Measurements from ENCODE around the gene SPOCK2.

SPOCK2 gene

DNA sequence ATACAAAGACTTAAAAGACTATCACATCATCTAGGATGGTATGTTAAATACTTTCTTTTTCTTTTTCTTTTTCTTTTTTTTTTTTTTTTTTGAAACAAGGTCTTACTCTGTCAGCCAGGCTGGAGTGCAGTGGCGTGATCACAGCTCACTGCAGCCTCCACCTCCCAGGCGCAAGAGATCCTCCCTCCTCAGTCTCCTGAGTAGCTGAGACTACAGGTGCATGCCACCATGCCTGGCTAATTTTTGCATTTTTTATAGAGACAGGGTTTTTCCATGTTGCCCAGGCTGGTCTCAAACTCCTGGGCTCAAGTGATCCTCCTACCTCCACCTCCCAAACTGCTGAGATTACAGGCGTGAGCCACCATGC lies 19.6 kb upstream of the SPOCK2 start:
- DNase-seq = peak in 1 of 6 experiments; percentile 38

DNA sequence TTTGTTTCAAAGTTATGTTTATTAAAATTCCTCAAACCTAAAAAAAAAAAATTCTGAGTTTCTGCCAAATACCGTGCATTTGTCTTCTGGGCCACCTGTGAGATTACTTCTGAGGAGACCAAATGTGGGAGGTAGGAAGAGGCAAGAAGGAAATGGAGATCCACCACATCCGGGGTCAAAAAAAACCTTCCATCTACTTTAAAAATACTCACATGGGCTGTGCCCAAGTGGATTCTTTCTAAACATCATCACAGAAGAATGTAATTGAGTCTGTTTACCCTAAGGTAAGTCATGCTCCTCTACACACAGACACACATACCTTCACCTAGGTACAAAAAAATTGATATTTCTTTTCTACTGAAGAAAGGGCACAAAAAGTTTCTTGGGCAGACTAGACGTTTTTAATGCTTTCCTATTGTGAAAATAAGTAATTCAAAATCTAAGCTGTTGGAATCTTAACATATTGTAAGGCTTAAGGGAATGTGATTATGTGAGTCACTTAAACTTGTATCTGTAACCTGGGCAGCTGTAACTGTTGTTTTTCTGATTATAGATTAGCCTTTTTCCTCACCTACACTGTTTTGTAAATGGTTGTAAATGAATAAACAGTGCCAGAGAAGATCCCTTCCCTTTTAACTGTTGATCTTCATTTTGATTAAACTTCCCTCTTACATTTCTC lies 19.1 kb upstream of the SPOCK2 start:
- DNase-seq = peak in 5 of 6 experiments; percentile 27 to 78 (median 70)

GRCh38 chr10:72106896-72107295 lies 18.5 kb upstream of the SPOCK2 start:
- no peak for DNase-seq

GRCh38 chr10:72106154-72106849 lies 18.0 kb upstream of the SPOCK2 start:
- DNase-seq = no peak

DNA sequence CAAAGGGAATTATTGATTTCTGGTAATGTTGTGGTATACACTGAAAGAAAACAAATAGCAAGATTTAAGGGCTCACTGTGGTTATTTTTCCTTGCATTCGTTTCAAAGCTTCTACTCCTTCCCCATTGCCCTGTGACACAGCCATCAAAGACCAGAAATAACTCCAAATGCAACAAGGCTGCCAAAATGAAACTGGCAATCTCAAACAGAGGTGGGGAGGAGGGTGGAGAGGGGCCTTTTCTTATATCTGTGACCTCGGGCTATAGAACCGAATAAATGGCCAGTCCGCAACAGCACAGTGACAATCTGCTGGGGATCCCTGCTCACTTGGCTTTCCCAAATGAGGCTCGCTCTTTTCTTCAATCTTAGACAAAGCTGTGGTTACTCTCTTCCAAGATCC lies 17.4 kb upstream of the SPOCK2 start:
- DNase-seq = no peak

DNA sequence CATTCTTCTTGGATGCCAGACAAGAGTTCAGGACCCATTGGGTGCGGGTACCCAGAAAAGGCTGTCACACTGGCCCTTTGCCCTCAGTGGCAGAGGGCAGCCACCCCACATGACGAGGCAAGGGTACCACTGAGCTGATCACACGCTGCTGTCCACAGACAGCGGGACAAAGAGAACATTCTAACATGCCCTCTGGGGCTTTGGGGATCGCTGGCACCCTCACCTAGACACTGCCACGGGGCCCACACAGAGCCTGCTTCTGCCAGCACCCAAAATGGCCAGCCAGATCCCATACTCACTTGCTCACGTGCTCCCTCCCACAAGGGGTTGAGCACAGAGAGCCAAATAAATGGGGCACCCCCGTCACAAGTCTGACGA lies 16.7 kb upstream of the SPOCK2 start:
- no peak for DNase-seq

GRCh38 chr10:72104472-72105097 lies 16.2 kb upstream of the SPOCK2 start:
- no peak for DNase-seq

DNA sequence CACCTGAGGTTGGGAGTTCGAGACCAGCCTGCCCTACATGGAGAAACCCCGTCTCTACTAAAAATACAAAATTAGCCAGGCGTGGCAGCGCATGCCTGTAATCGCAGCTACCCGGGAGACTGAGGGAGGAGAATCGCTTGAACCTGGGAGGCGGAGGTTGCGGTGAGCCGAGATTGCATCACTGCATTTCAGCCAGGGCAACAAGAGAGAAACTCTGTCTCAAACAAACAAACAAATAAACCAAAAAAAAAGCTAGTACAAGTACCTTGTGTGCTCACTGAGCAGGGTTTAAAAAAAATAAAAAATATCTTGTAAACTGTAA lies 11.2 kb upstream of the SPOCK2 start:
- DNase-seq = no peak

- no peak for DNase-seq
These were observed 10.7 kb upstream of the SPOCK2 start for GRCh38 chr10:72098836-72099599.

- DNase-seq = no peak
These were observed 10.0 kb upstream of the SPOCK2 start for GRCh38 chr10:72098301-72098835.

DNA sequence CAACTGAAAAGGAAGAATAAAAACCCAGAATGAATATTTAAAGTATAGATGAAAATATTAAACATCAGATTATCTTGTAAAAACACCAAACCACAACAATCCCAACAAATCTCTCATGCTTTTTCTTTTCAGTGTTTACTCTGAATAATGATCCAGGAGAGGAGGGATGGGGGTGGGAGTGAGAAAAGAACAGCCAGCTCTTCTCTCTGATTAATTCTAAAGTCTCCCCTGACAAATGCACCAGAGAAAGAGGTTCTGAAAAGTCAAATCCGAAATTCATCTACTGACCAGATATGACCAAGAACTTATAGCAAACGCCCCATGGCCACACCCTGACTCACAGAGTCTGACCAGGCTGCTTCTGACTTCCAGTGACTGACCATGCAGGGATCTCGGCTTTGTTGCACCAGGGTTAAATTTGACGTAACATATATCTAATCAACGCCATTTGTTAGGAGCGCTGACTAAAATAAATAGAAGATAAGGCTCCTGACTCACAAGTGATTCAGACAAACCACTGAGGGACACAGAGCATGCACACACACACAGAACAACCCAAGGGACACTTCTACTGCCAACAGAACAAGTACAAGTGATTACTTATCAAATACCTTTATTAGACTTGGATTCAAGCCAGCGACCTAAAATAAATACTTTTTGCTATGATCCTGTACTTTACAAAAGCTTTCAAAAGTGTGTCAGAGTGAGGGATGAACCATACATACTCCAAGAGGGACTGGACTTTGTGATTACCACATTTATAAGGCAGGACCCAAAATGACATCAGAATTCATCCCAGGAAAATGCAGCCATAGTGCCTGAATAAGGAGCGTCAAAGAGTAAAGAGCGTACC lies 9.3 kb upstream of the SPOCK2 start:
- no peak for DNase-seq

- no peak for DNase-seq
These were observed 8.0 kb upstream of the SPOCK2 start for GRCh38 chr10:72096115-72097000.

- DNase-seq = no peak
These were observed 6.8 kb upstream of the SPOCK2 start for GRCh38 chr10:72095195-72095594.

GRCh38 chr10:72094574-72094973 lies 6.2 kb upstream of the SPOCK2 start:
- DNase-seq = no peak

GRCh38 chr10:72093450-72093849 lies 5.1 kb upstream of the SPOCK2 start:
- no peak for DNase-seq

- no peak for DNase-seq
These were observed 4.6 kb upstream of the SPOCK2 start for GRCh38 chr10:72092987-72093386.

DNA sequence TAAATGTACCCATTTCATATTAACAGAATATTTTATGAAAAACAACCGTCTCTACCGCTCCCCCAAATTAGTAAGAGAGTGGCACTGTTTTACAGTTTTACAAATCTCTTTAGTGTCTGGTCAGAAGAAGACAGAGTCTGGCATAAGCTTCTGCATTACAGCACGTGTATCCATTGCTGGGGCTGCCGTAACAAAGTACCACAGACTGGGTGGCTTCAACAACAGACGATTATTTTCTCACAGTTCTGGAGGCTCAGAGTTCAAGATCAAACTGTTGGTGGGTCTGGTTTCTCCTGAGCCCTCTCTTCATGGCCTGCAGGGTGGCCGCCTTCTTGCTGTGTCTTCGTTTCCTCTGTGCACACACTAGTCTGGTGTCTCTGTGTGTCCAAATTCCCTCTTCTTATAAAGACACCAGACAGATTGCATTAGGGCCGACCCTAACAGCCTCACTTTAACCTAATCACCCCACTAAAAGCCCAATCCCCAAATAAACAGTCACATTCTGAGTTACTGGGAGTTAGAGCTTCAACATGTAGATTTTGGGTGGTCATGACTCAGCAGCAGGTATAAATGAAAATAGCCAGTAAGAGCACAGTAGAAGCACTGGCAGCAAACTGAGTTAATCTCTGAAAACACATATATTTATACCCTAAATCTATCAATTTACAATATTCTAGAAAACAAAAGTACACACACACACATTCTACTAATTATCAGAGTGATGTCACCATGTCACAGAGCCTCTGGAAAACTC lies 4.0 kb upstream of the SPOCK2 start:
- no peak for DNase-seq

- DNase-seq = no peak
These were observed 2.0 kb upstream of the SPOCK2 start for GRCh38 chr10:72090326-72090725.

DNA sequence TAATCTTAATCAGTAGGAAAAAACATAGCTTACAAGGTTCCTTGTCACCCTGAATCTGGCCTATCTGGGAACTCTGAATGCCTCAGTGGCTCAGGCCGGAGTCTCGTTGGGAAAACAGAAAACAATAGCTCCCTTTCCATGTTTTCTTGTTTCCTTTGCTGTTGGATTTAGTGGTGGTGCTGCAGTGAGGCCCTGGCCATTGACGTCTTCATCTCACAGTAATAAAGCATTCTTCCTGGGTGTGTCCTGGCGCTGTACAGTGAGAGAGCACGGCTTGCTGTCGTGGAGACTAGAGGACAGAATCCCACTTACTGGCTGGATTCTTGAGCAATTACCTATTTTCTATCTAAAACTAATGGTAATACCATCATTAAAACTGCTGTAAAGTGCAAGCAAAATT lies 1.3 kb upstream of the SPOCK2 start:
- DNase-seq = peak in 1 of 6 experiments; percentile 24

DNA sequence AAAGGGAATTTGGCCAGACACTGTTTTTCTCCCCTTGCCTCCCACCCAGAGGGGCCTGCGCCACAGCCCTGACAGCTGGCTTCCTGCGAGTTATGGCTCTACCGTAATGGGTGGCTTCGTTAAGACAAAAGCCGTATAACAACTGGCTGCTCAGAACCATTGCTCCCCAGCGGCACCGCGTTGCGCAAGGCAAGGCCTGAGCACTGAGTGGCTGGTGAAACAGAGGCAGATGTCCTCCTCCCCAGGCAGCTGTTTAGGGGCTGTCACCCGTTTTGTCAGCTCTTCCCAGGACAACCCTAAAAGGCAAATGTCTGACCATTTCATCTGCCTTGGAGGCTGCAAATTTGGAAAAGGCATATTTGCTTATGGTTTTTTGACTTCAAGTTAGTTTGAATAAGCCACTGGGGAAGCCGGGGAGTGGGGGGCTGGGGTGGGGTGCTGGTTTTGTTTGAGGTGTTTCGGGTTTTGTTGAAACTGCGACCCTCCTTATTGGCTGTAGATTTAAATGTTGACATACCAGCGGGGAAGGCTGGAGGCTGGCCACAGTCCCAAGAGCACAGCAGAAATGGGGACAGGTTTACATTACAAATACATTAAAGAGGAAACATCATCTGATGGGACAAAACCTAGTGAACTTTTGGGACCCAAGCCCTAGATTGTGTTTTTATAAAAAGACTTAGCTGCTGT lies 681 bp upstream of the SPOCK2 start:
- peak in 3 of 6 experiments; percentile 53 to 79 (median 65) for DNase-seq
